Lower lobe of right lung (tissue), 2 donors: Measurements from ENCODE around the gene BCAM. TPM values are rescaled to one million over a fixed set of nuclear protein-coding genes. Genes with fewer than 3 reads are reported as not detected.

Experiments
- ATAC-seq, 2 donors: fragments of 200-7000 bp; cut with Tn5 transposase; one replicate each; pipeline ENCODE4 v1.9.1; 2020 to 2022; ENCODE audit warnings: mild to moderate bottlenecking in 2 of 2, moderate library complexity in 2 of 2
- DNase-seq: peaks from one replicate; pipeline ENCODE4 v3.0.0-alpha.2; 2020
- H3K27ac ChIP-seq: fragments of 200-600 bp; one replicate; pipeline ENCODE4 v1.8.0; 2022
- H3K27me3 ChIP-seq: fragments of 200-600 bp; one replicate; pipeline ENCODE4 v1.8.0; 2022; ENCODE audit warnings: low read depth
- H3K36me3 ChIP-seq: fragments of 200-600 bp; one replicate; pipeline ENCODE4 v1.8.0; 2022; ENCODE audit warnings: mild to moderate bottlenecking
- H3K4me1 ChIP-seq: fragments of 200-600 bp; one replicate; pipeline ENCODE4 v1.8.0; 2022
- H3K4me3 ChIP-seq: fragments of 200-600 bp; one replicate; pipeline ENCODE4 v1.8.0; 2022; ENCODE audit warnings: mild to moderate bottlenecking
- H3K9me3 ChIP-seq: fragments of 200-600 bp; one replicate; pipeline ENCODE4 v1.8.0; 2022
- CTCF ChIP-seq: fragments of 200-600 bp; IDR thresholded peaks from one replicate; pipeline ENCODE4 v1.8.0; 2022; ENCODE audit warnings: antibody characterized with exemption, mild to moderate bottlenecking
- intact Hi-C: fragments of 100-400 bp; cut with DNase I; formaldehyde crosslinking; loops from one replicate; pipeline ENCODE4 v1.11.0; 2022
- total RNA-seq: library from RNA; stranded (reverse); fragmentation: NEBNext Ultra II Directional; extraction: Animal tissue kit (Norgen Biotek cat#: 25700); gene quantifications from one replicate; pipeline ENCODE4 v1.2.1, GENCODE V29; 2021
- donor health status: DM: no; HTN: yes; CAD: no; lungs with severe emphysema.

BCAM gene
- total RNA-seq, 1 donor from 2014 or later, result 205 TPM

GRCh38 chr19:44795398-44795987, 13.4 kb upstream of the BCAM start:
- intact Hi-C loops, result no loop called here
- H3K4me1 ChIP-seq, result peaks cover 5% of the 10 kb centered on the region
- no peak overlapping the region for H3K4me3 ChIP-seq
- DNase-seq (no peak), ATAC-seq (no peak)
- H3K27me3 ChIP-seq, result no peaks in the 10 kb centered on the region
- H3K9me3 ChIP-seq, result no peaks in the 10 kb centered on the region
- no peaks in the 10 kb centered on the region for H3K36me3 ChIP-seq
- no peak overlapping the region for H3K27ac ChIP-seq
- no peak for TF ChIP-seq CTCF

- no peak for DNase-seq
- no peak for ATAC-seq
- peaks cover 6% of the 10 kb centered on the region for H3K4me1 ChIP-seq
- peak overlapping the region; percentile 71 for H3K27ac ChIP-seq
- no peak for TF ChIP-seq CTCF
- H3K27me3 ChIP-seq, result no peaks in the 10 kb centered on the region
- no peak overlapping the region for H3K4me3 ChIP-seq
- intact Hi-C loops, result no loop called here
- no peaks in the 10 kb centered on the region for H3K36me3 ChIP-seq
- no peaks in the 10 kb centered on the region for H3K9me3 ChIP-seq
Measured at GRCh38 chr19:44796701-44797115, 12.2 kb upstream of the BCAM start.

- TF ChIP-seq CTCF, result no peak
- DNase-seq (no peak), ATAC-seq (peak; percentile 28 to 29)
- intact Hi-C loops, result no loop called here
- Histone ChIP-seq H3K4me1 (peaks cover 6% of the 10 kb centered on the region), H3K36me3 (no peaks in the 10 kb centered on the region), H3K27ac (peak overlapping the region; percentile 1), H3K9me3 (no peaks in the 10 kb centered on the region), H3K4me3 (no peak overlapping the region), H3K27me3 (no peaks in the 10 kb centered on the region)
Measured at GRCh38 chr19:44799627-44800346, 9.1 kb upstream of the BCAM start.

- no peaks in the 10 kb centered on the region for H3K9me3 ChIP-seq
- no peaks in the 10 kb centered on the region for H3K36me3 ChIP-seq
- DNase-seq (peak; percentile 91), ATAC-seq (peak; percentile 97 to 98)
- peaks cover 6% of the 10 kb centered on the region for H3K4me1 ChIP-seq
- no peaks in the 10 kb centered on the region for H3K27me3 ChIP-seq
- peak; percentile 89 for TF ChIP-seq CTCF
- H3K27ac ChIP-seq, result no peak overlapping the region
- intact Hi-C loops, result no loop called here
- H3K4me3 ChIP-seq, result no peak overlapping the region
Measured at GRCh38 chr19:44800461-44800860, 8.4 kb upstream of the BCAM start.

- H3K4me1 ChIP-seq, result peaks cover 26% of the 10 kb centered on the region
- DNase-seq (no peak), ATAC-seq (no peak)
- H3K27ac ChIP-seq, result no peak overlapping the region
- no peaks in the 10 kb centered on the region for H3K27me3 ChIP-seq
- no peaks in the 10 kb centered on the region for H3K9me3 ChIP-seq
- intact Hi-C loops, result no loop called here
- no peak overlapping the region for H3K4me3 ChIP-seq
- no peaks in the 10 kb centered on the region for H3K36me3 ChIP-seq
- TF ChIP-seq CTCF, result no peak
Measured at GRCh38 chr19:44803442-44804428, 5.2 kb upstream of the BCAM start.
